ENCODE measurements around the gene DAP. TPM values are rescaled to one million over a fixed set of nuclear protein-coding genes. Genes with fewer than 3 reads are reported as not detected.

The DAP gene
- total RNA-seq, 2 experiments from 2014 or later, result 42.5 to 45.3 TPM

- POLR2A ChIA-PET, result no interaction called here
- peaks cover 39% of the 10 kb centered on the region for H3K4me1 Mint-ChIP-seq (ENCODE audit: low read depth)
- H3K36me3 Mint-ChIP-seq (ENCODE audit: low read depth), result peaks cover 8% of the 10 kb centered on the region
Measured at GRCh38 chr5:10701567-10702039, 59.4 kb downstream of the DAP start.

DNA sequence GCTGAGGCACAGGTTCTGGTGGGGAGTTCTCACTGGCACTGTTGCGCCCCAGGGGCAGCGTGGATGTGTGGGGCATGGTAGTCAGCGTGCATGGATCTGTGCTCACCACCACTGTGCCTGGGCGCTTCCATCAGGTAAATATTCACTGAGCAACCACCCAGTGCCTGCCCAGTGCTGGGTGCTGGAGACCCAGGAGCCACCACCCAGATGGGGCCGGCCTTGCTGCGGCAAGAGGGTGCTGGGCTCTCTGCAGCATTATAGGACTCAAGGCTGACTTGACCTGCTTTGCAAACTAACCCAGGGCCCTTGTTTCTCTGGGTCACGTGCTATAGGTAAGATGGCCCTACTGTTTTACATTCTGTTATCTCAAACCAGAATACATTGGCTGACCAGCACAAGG lies 60.5 kb downstream of the DAP start:
- intact Hi-C loops (cut with micrococcal nuclease), result no loop called here
- TF ChIP-seq CTCF (IDR thresholded peaks at IDR 0.05), result no peak
- no peaks in the 10 kb centered on the region for H3K27me3 Mint-ChIP-seq
- POLR2A ChIA-PET, result no interaction called here
- no peak for DNase-seq
- H3K27ac Mint-ChIP-seq, result peak overlapping the region; percentile 21
- CTCF ChIA-PET, result interaction anchor here (1.0 to 1.8 kb wide), 4 partner anchors 43 to 168 kb away, joined by 3 to 5 read pairs (median 4); no protein-coding TSS in a partner anchor
- H3K4me1 Mint-ChIP-seq (ENCODE audit: low read depth), result peaks cover 42% of the 10 kb centered on the region
- no peak overlapping the region for H3K4me3 Mint-ChIP-seq
- no peaks in the 10 kb centered on the region for H3K9me3 Mint-ChIP-seq
- no peak for ATAC-seq
- H3K36me3 Mint-ChIP-seq (ENCODE audit: low read depth), result peaks cover 8% of the 10 kb centered on the region

More at GRCh38 chr5:10701567-10702039, 59.4 kb downstream of the DAP start:
- TF ChIP-seq CTCF (IDR thresholded peaks at IDR 0.05), result peak; percentile 92
- ATAC-seq (peak; percentile 38), DNase-seq (peak; percentile 49)
- intact Hi-C loops (cut with micrococcal nuclease), result no loop called here
- Mint-ChIP-seq H3K27ac (no peak overlapping the region), H3K9me3 (no peaks in the 10 kb centered on the region), H3K4me3 (no peak overlapping the region), H3K27me3 (no peaks in the 10 kb centered on the region)
- CTCF ChIA-PET, result interaction anchor here (0.7 to 2.2 kb wide), 21 partner anchors 9 to 283 kb away, joined by 3 to 12 read pairs (median 3); no protein-coding TSS in a partner anchor

GRCh38 chr5:10699987-10700386 lies 61.0 kb downstream of the DAP start:
- TF ChIP-seq CTCF (IDR thresholded peaks at IDR 0.05), result no peak

DNA sequence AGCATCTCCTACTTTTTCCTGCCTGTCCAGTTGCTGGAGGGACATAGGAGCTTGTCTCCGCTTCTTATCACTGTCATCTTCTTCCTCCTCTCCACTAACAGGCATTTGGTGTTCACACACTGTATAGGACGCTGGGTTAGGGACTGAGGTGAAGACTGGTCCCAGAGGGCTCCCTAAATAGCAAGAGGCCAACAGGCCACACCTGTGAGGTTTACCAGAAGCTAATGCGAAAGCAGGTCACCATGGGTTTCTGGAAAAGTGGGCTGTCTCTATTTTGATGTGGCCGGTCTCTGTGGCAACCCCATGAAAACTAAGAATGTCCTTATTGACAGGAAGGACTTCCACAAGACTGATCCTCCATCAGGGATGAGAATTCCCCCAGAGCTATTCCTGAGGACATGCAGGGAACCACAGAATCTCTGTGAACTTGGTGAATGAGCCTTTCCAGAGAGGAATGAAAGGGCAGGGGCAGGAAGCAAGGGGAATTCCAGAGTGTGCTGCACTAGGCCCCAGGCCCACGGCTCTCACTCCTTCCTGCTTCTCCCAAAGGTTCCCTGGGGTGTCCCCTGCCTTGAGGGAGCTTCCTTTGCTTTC lies 61.7 kb downstream of the DAP start:
- no peak for DNase-seq
- Mint-ChIP-seq H3K4me3 (no peak overlapping the region), H3K27ac (peak overlapping the region; percentile 21), H3K9me3 (no peaks in the 10 kb centered on the region), H3K4me1 (ENCODE audit: low read depth) (peaks cover 33% of the 10 kb centered on the region), H3K36me3 (ENCODE audit: low read depth) (peaks cover 2% of the 10 kb centered on the region), H3K27me3 (no peaks in the 10 kb centered on the region)
- CTCF ChIA-PET, result interaction anchor here (0.8 to 1.5 kb wide), 4 partner anchors 9 to 247 kb away, joined by 3 to 6 read pairs (median 3); no protein-coding TSS in a partner anchor
- intact Hi-C loops (cut with micrococcal nuclease), result no loop called here
- no peak for ATAC-seq
- TF ChIP-seq CTCF (IDR thresholded peaks at IDR 0.05), result no peak
- POLR2A ChIA-PET, result no interaction called here

More at GRCh38 chr5:10699987-10700386, 61.0 kb downstream of the DAP start:
- DNase-seq (peak; percentile 48), ATAC-seq (peak; percentile 54)
- ChIA-PET POLR2A (no interaction called here), CTCF (interaction anchor here (0.8 to 1.2 kb wide), 3 partner anchors 10 to 247 kb away, joined by 3 to 6 read pairs (median 3); no protein-coding TSS in a partner anchor)
- peaks cover 39% of the 10 kb centered on the region for H3K4me1 Mint-ChIP-seq (ENCODE audit: low read depth)
- H3K36me3 Mint-ChIP-seq (ENCODE audit: low read depth), result peaks cover 4% of the 10 kb centered on the region
- peak overlapping the region; percentile 21 for H3K27ac Mint-ChIP-seq
- intact Hi-C loops (cut with micrococcal nuclease), result no loop called here
- no peaks in the 10 kb centered on the region for H3K27me3 Mint-ChIP-seq
- H3K9me3 Mint-ChIP-seq, result no peaks in the 10 kb centered on the region
- H3K4me3 Mint-ChIP-seq, result no peak overlapping the region

DNA sequence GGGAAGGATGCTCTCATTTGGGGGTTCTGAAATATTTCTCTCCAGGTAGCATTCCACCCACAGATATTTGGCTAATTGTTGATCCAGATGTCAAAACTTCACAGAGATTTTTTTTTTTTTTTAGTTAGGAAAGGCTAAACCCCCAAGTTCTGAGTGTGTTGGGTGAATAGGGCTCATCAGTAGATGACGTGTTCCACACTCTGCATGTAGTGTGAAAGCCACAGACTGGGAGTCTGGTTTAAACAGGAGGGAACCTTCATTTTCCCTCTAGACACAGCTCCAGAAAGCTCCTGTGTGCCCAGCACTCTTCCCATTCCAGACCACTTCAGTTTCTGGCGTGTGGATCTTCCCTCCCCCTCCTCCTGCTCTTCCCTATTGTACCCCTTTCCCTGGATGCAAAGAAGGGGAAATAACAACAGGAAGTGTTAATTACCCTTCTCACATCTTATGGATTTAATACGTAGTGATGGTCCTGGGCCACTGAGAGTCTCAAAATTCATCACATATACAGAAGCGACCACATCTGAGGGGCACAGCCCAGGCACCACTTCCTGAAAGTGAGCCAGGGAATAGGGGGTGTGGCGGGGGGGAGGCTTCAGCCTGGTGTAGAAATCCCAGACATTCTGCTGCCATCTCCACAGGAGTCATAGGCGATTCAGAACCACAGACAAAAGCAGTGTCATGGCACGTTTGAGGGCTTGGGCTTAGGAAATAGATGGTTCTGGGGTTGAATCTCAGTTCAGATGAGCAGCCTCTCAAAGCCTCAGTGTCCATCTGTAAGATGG lies 65.1 kb downstream of the DAP start:
- peak; percentile 18 for ATAC-seq
- ChIA-PET POLR2A (no interaction called here), CTCF (no interaction called here)
- no peaks in the 10 kb centered on the region for H3K9me3 Mint-ChIP-seq
- H3K27ac Mint-ChIP-seq, result no peak overlapping the region
- intact Hi-C loops (cut with micrococcal nuclease), result no loop called here
- no peak for TF ChIP-seq CTCF (IDR thresholded peaks at IDR 0.05)
- DNase-seq, result peak; percentile 11
- H3K4me1 Mint-ChIP-seq (ENCODE audit: low read depth), result peaks cover 30% of the 10 kb centered on the region
- H3K4me3 Mint-ChIP-seq, result no peak overlapping the region
- no peaks in the 10 kb centered on the region for H3K27me3 Mint-ChIP-seq
- no peaks in the 10 kb centered on the region for H3K36me3 Mint-ChIP-seq (ENCODE audit: low read depth)
